ENCODE results near the gene DVL1.

DNA sequence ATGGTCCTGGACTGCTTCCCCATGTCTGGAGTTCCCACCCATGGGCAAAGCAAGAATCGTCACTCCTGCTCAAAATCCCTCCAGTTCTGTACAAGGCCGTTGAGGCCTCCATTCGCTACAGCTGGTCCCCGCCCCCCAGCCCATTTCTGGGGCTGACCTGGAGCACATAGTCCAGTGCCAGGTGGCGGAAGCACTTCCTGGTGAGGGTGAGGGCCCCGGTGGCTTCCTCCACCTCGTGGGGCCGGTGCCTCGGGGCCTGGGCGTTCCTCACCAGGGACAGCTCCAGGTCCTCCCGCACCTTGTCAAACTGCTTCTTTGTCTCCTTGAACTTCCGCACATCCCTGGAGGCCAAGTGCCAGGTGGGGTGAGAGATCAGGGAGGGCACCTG is 48.9 kb downstream of the DVL1 start:
- TF ChIP-seq FOXP2 (optimal IDR thresholded peaks at IDR 0.05; ENCODE audit: borderline replicate concordance, extremely low read depth, extremely low read length, insufficient read depth) (no peak), REST (IDR thresholded peaks at IDR 0.05; ENCODE audit: insufficient read depth in 1 of 2, low read depth in 2 of 2, low read length in 2 of 2) (peak in 1 of 2 experiments; percentile 65; a peak in 1 of 4 replicates)
